ENCODE results near the gene LPIN2. TPM values are rescaled to one million over a fixed set of nuclear protein-coding genes. Genes with fewer than 3 reads are reported as not detected.

Gene LPIN2
- total and polyA plus RNA-seq, 2 of the 13 experiments (the other 11 are each of a cell fraction or from before 2014, with no cell fraction given) = 46.0 to 119 TPM

DNA sequence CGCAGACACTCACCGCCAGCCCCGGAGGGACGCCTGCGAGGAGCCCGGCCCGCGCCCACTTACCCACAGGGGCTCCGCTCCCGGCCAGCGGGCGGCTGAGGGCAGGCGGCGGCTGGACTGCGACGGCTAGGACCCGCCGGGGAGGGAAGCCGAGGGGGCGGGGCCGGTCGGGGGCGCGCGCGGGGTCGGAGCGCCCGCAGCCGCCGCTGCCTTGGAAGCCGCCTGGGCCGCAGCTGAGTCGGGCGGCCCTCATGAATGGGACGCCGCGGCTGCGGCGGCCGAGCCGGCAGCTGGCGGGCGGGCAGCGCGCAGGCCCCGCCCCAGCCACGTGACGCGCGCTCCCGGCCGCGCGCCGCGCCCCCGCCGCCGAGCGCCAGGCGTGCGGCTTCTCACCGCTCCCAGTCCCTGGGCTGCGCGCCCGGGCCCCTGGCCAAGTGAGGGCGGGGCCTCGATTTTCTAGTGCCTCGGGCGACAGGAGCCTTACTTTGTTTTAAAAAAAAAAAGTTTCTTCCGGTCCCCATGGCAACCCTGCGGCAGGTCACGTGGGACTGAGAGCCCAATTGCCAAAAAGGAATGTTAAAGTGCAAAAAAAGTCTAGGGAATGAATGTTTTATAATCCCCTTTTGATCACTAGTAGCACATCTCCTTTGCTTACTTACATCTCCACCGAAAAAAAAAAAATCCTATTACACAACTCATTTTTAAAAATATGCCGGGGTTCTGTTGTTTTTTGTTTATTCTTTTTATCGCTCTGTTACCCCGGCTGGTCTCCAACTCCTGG, at the start of gene LPIN2 (continued):
- 0 out of 2 replicates have a peak, but pooled peaks have one; percentile 8 for TF ChIP-seq MED13 (CRISPR knock-in tag; IDR thresholded peaks at IDR 0.05)
- TF ChIP-seq, protein P1, sequence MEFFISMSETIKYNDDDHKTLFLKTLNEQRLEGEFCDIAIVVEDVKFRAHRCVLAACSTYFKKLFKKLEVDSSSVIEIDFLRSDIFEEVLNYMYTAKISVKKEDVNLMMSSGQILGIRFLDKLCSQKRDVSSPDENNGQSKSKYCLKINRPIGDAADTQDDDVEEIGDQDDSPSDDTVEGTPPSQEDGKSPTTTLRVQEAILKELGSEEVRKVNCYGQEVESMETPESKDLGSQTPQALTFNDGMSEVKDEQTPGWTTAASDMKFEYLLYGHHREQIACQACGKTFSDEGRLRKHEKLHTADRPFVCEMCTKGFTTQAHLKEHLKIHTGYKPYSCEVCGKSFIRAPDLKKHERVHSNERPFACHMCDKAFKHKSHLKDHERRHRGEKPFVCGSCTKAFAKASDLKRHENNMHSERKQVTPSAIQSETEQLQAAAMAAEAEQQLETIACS (CRISPR knock-in tag; IDR thresholded peaks at IDR 0.05) = peak; percentile 83
- 0 out of 2 replicates have a peak, but pooled peaks have one; percentile 28 for TF ChIP-seq ARNTL (CRISPR knock-in tag; IDR thresholded peaks at IDR 0.05)
- peak; percentile 55 to 66 for TF ChIP-seq POLR2A (IDR thresholded peaks at IDR 0.05; ENCODE audit: insufficient read depth in 1 of 2, low read depth in 2 of 2, low read length in 2 of 2)
- TF ChIP-seq, protein P2, sequence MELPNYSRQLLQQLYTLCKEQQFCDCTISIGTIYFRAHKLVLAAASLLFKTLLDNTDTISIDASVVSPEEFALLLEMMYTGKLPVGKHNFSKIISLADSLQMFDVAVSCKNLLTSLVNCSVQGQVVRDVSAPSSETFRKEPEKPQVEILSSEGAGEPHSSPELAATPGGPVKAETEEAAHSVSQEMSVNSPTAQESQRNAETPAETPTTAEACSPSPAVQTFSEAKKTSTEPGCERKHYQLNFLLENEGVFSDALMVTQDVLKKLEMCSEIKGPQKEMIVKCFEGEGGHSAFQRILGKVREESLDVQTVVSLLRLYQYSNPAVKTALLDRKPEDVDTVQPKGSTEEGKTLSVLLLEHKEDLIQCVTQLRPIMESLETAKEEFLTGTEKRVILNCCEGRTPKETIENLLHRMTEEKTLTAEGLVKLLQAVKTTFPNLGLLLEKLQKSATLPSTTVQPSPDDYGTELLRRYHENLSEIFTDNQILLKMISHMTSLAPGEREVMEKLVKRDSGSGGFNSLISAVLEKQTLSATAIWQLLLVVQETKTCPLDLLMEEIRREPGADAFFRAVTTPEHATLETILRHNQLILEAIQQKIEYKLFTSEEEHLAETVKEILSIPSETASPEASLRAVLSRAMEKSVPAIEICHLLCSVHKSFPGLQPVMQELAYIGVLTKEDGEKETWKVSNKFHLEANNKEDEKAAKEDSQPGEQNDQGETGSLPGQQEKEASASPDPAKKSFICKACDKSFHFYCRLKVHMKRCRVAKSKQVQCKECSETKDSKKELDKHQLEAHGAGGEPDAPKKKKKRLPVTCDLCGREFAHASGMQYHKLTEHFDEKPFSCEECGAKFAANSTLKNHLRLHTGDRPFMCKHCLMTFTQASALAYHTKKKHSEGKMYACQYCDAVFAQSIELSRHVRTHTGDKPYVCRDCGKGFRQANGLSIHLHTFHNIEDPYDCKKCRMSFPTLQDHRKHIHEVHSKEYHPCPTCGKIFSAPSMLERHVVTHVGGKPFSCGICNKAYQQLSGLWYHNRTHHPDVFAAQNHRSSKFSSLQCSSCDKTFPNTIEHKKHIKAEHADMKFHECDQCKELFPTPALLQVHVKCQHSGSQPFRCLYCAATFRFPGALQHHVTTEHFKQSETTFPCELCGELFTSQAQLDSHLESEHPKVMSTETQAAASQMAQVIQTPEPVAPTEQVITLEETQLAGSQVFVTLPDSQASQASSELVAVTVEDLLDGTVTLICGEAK (IDR thresholded peaks at IDR 0.05) = no peak
- TF ChIP-seq, protein P2 (CRISPR knock-in tag; IDR thresholded peaks at IDR 0.05) = no peak
- TF ChIP-seq MED1 (CRISPR knock-in tag; IDR thresholded peaks at IDR 0.05) = peak; percentile 66
- TF ChIP-seq ZNF790 (CRISPR knock-in tag; IDR thresholded peaks at IDR 0.05; ENCODE audit: borderline replicate concordance) = 0 out of 2 replicates have a peak, but pooled peaks have one; percentile 21
- TF ChIP-seq SMARCC2 (IDR thresholded peaks at IDR 0.05) = no peak
- TF ChIP-seq BHLHE40 (IDR thresholded peaks at IDR 0.05; ENCODE audit: low read length) = peak; percentile 84
- peak; percentile 19; the same call in 1 of the 2 replicates for TF ChIP-seq ZFP90 (CRISPR knock-in tag; IDR thresholded peaks at IDR 0.05; ENCODE audit: borderline replicate concordance)
- TF ChIP-seq ZBTB38 (CRISPR knock-in tag; IDR thresholded peaks at IDR 0.05) = no peak
- TF ChIP-seq IRF2 (CRISPR knock-in tag; IDR thresholded peaks at IDR 0.05) = no peak
- TF ChIP-seq, protein P3, sequence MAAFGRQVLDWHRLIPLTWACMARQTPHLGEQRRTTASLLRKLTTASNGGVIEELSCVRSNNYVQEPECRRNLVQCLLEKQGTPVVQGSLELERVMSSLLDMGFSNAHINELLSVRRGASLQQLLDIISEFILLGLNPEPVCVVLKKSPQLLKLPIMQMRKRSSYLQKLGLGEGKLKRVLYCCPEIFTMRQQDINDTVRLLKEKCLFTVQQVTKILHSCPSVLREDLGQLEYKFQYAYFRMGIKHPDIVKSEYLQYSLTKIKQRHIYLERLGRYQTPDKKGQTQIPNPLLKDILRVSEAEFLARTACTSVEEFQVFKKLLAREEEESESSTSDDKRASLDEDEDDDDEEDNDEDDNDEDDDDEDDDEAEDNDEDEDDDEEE (CRISPR knock-in tag; IDR thresholded peaks at IDR 0.05) = no peak
- TF ChIP-seq ZMYM4 (CRISPR knock-in tag; IDR thresholded peaks at IDR 0.05) = peak; percentile 2; the same call in 1 of the 2 replicates
- TF ChIP-seq, protein P4, sequence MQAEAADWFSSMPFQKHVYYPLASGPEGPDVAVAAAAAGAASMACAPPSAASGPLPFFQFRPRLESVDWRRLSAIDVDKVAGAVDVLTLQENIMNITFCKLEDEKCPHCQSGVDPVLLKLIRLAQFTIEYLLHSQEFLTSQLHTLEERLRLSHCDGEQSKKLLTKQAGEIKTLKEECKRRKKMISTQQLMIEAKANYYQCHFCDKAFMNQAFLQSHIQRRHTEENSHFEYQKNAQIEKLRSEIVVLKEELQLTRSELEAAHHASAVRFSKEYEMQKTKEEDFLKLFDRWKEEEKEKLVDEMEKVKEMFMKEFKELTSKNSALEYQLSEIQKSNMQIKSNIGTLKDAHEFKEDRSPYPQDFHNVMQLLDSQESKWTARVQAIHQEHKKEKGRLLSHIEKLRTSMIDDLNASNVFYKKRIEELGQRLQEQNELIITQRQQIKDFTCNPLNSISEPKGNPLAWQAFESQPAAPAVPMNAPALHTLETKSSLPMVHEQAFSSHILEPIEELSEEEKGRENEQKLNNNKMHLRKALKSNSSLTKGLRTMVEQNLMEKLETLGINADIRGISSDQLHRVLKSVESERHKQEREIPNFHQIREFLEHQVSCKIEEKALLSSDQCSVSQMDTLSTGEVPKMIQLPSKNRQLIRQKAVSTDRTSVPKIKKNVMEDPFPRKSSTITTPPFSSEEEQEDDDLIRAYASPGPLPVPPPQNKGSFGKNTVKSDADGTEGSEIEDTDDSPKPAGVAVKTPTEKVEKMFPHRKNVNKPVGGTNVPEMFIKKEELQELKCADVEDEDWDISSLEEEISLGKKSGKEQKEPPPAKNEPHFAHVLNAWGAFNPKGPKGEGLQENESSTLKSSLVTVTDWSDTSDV (CRISPR knock-in tag; IDR thresholded peaks at IDR 0.05) = no peak

Data from HepG2 (cell line).